Left lung (tissue), 10 donors: Measurements from ENCODE around the gene BHMT2. TPM values are rescaled to one million over a fixed set of nuclear protein-coding genes. Genes with fewer than 3 reads are reported as not detected.

Experiments
- ATAC-seq: fragments of 200-7000 bp; cut with Tn5 transposase; one replicate; pipeline ENCODE4 v1.9.1; 2020; ENCODE audit warnings: moderate library complexity
- DNase-seq, 4 donors: peaks; one replicate each; pipeline ENCODE4 v3.0.0-alpha.2; 2013 to 2020
- H3K27ac ChIP-seq, 2 donors: fragments of 200-600 bp; sonication (generic) in 1 of 2; one replicate each; pipeline versions ENCODE4 v1.5.0 to v1.8.0; 2020 to 2021
- H3K27me3 ChIP-seq, 2 donors: fragments of 200-600 bp; sonication (generic) in 1 of 2; one replicate each; pipeline versions ENCODE4 v1.5.0 to v1.8.0; 2020 to 2021
- H3K36me3 ChIP-seq, 2 donors: fragments of 200-600 bp; sonication (generic) in 1 of 2; one replicate each; pipeline versions ENCODE4 v1.5.0 to v1.8.0; 2020 to 2021
- H3K4me1 ChIP-seq, 2 donors: fragments of 200-600 bp; one replicate each; pipeline ENCODE4 v1.8.0; 2021
- H3K4me3 ChIP-seq, 2 donors: fragments of 200-600 bp; sonication (generic) in 1 of 2; one replicate each; pipeline versions ENCODE4 v1.5.0 to v1.8.0; 2020 to 2021; ENCODE audit warnings: mild to moderate bottlenecking in 1 of 2
- H3K9me3 ChIP-seq, 2 donors: fragments of 200-600 bp; sonication (generic) in 1 of 2; one replicate each; pipeline versions ENCODE4 v1.5.0 to v1.8.0; 2020 to 2021
- CTCF ChIP-seq, 2 donors: fragments of 200-600 bp; sonication (generic) in 1 of 2; IDR thresholded peaks; one replicate each; pipeline versions ENCODE4 v1.5.0 to v1.8.0; 2021; ENCODE audit warnings: antibody characterized with exemption in 2 of 2
- intact Hi-C, 2 donors: fragments of 100-400 bp; cut with DNase I; formaldehyde crosslinking; loops; one replicate each; pipeline versions ENCODE4 v1.11.2 to v1.14.2; 2022
- polyA plus RNA-seq, 6 donors: library from polyadenylated mRNA; unstranded; fragments of 120-200 nt; gene quantifications; one replicate each; pipeline ENCODE4 v1.2.1, GENCODE V29; 2013; ENCODE audit not compliant: insufficient read length in 6 of 6
- total RNA-seq, 2 donors: library from RNA; stranded (reverse); fragmentation: NEBNext Ultra II Directional; extraction: Animal tissue kit (Norgen Biotek cat#: 25700); gene quantifications; one replicate each; pipeline ENCODE4 v1.2.1, GENCODE V29; 2021
- donor health status: DM: no; HTN: yes; CAD: no.
- donor health status: DM: no; HTN: no; CAD: no.

The BHMT2 gene
- total and polyA plus RNA-seq, 8 donors, result 1.8 to 4.8 (median 2.0) TPM

DNA sequence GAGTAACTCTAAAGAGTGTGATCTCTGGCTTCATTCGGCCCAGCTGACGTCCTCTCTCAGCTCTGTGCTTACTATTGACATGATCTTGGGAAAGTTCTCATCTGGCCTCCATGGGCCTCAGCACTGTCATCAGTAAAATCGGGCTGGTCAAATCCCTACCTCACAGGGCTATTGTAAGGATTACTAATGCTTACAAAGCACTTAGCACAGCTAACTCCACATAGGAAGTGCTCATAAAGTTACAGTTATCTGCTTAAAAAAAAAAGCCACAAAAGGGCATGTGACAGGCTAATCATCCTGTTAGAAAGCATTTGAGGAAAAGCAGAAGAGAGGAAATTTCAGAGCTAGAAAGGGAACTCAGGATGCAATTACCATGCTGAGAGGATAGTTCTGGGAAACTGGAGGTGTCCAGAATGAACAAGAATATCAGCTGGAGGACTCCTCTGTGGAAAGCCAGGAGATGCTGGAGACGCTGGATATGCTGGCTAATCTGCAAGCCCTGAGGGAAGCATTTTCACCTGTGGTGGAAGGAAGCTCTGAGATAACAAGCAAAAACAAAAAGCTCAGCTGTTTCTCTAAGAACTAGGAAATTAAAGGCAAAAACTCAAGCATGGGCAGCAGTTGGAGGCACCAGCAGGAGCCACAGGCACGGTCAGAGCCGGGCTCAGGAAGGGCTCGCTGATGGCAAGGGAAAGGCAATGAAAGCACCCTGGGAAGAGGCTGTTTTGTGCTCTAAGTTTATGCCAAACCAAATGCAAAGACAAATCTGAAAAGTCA, 37.6 kb downstream of the BHMT2 start:
- DNase-seq (no peak), ATAC-seq (peak; percentile 58)
- peaks cover 28 to 30% of the 10 kb centered on the region in 2 donors for H3K27me3 ChIP-seq
- intact Hi-C loops, result no loop called here
- H3K9me3 ChIP-seq, result no peaks in the 10 kb centered on the region
- no peaks in the 10 kb centered on the region for H3K36me3 ChIP-seq
- TF ChIP-seq CTCF (IDR thresholded peaks at IDR 0.05), result no peak
- no peak overlapping the region for H3K4me3 ChIP-seq
- no peaks in the 10 kb centered on the region for H3K4me1 ChIP-seq
- no peak overlapping the region for H3K27ac ChIP-seq

GRCh38 chr5:79108086-79108485, 38.5 kb downstream of the BHMT2 start:
- intact Hi-C loops, result no loop called here
- Histone ChIP-seq H3K36me3 (no peaks in the 10 kb centered on the region), H3K27ac (no peak overlapping the region), H3K4me1 (no peaks in the 10 kb centered on the region), H3K9me3 (no peaks in the 10 kb centered on the region), H3K4me3 (no peak overlapping the region), H3K27me3 (peaks cover 36 to 39% of the 10 kb centered on the region in 2 donors)
- DNase-seq, result no peak
- no peak for ATAC-seq
- TF ChIP-seq CTCF (IDR thresholded peaks at IDR 0.05), result no peak

DNA sequence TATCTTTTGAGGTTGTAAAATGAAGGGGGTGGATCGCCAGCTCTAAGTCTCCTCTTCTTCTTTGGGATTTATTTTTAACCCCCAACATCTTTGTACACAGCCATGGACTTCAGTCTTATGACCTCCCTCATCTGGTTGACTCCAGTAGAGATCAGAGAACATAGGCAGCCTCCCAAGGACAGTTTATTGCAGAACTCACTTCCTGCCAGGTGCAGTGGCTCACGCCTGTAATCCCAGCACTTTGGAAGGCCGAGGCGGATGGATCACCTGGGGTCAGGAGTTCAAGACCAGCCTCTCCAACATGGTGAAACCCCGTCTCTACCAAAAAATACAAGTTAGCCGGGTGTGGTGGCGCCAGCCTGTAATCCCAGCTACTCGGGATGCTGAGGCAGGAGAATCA, 39.2 kb downstream of the BHMT2 start:
- intact Hi-C loops, result no loop called here
- no peak for TF ChIP-seq CTCF (IDR thresholded peaks at IDR 0.05)
- Histone ChIP-seq H3K4me3 (no peak overlapping the region), H3K36me3 (no peaks in the 10 kb centered on the region), H3K4me1 (no peaks in the 10 kb centered on the region), H3K27me3 (peaks cover 36 to 46% of the 10 kb centered on the region in 2 donors), H3K27ac (no peak overlapping the region), H3K9me3 (no peaks in the 10 kb centered on the region)
- ATAC-seq (no peak), DNase-seq (no peak)

- Histone ChIP-seq H3K9me3 (no peaks in the 10 kb centered on the region), H3K27me3 (peaks cover 36 to 54% of the 10 kb centered on the region in 2 donors), H3K4me3 (no peak overlapping the region), H3K27ac (no peak overlapping the region), H3K36me3 (no peaks in the 10 kb centered on the region), H3K4me1 (no peaks in the 10 kb centered on the region)
- DNase-seq (no peak), ATAC-seq (peak; percentile 71)
- TF ChIP-seq CTCF (IDR thresholded peaks at IDR 0.05), result peak in 1 of 2 donors; percentile 60
- intact Hi-C loops, result no loop called here
Observed at GRCh38 chr5:79109527-79110492, 40.2 kb downstream of the BHMT2 start.
